ENCODE results near the gene EPM2AIP1. TPM values are rescaled to one million over a fixed set of nuclear protein-coding genes. Genes with fewer than 3 reads are reported as not detected.
A peak's percentile ranks its signal among the peaks of the same experiment; 100 is the strongest.

The EPM2AIP1 gene
- total and polyA plus RNA-seq, 9 of the 15 experiments (the other 6 are each of a cell fraction or from before 2014, with no cell fraction given): 6.7 to 44.8 (median 25.2) TPM

DNA sequence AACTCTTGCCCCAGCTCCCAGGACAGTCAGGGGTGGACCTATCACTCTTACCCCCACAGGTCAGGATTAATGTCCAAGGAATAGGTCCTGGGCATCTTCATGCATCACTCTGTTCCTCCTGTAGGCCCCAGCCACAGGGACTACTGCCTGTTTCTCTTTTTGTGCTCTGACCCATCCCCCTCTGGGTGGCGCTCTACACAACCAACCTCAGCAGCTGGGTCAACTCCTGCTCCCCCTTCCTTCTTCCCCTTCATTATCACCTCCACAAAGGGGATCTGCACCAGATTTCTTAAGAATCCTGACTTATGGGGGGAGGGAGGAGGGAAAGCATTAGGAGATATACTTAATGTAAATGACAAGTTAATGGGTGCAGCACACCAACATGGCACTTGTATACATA, 35.9 kb downstream of the EPM2AIP1 start (continued):
- peak; percentile 45 for TF ChIP-seq ZFX (CRISPR knock-in tag; IDR thresholded peaks at IDR 0.05)
- no peak for TF ChIP-seq ZNF224 (CRISPR knock-in tag; IDR thresholded peaks at IDR 0.05)
- no peak for TF ChIP-seq KAT2B (IDR thresholded peaks at IDR 0.05; ENCODE audit: low read depth, low read length)
- no peak for TF ChIP-seq RBBP5 (IDR thresholded peaks at IDR 0.05; ENCODE audit: borderline replicate concordance, insufficient read depth, low read length, poor library complexity, severe bottlenecking)
- TF ChIP-seq SNIP1 (IDR thresholded peaks at IDR 0.05; ENCODE audit: low read depth): no peak
- TF ChIP-seq, protein P1, sequence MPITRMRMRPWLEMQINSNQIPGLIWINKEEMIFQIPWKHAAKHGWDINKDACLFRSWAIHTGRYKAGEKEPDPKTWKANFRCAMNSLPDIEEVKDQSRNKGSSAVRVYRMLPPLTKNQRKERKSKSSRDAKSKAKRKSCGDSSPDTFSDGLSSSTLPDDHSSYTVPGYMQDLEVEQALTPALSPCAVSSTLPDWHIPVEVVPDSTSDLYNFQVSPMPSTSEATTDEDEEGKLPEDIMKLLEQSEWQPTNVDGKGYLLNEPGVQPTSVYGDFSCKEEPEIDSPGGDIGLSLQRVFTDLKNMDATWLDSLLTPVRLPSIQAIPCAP (CRISPR knock-in tag; IDR thresholded peaks at IDR 0.05; ENCODE audit: borderline replicate concordance): no peak
- TF ChIP-seq SRF (CRISPR knock-in tag; IDR thresholded peaks at IDR 0.05): no peak
- TF ChIP-seq DNMT1 (IDR thresholded peaks at IDR 0.05): no peak
- TF ChIP-seq L3MBTL2 (IDR thresholded peaks at IDR 0.05): no peak; the same call in 1 of the 2 replicates
- no peak for TF ChIP-seq TBL1XR1 (IDR thresholded peaks at IDR 0.05; ENCODE audit: low read length in 2 of 2)
- no peak for TF ChIP-seq BRCA1 (IDR thresholded peaks at IDR 0.05)
- no peak for TF ChIP-seq BRCA1 (CRISPR knock-in tag; IDR thresholded peaks at IDR 0.05)
- TF ChIP-seq, protein P2, sequence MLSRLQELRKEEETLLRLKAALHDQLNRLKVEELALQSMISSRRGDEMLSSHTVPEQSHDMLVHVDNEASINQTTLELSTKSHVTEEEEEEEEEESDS (CRISPR knock-in tag; IDR thresholded peaks at IDR 0.05): no peak
- TF ChIP-seq TAF7 (tag; IDR thresholded peaks at IDR 0.05): no peak
- no peak for TF ChIP-seq ETV5 (CRISPR knock-in tag; IDR thresholded peaks at IDR 0.05; ENCODE audit: low read depth)
- no peak for TF ChIP-seq TEAD1 (CRISPR knock-in tag; IDR thresholded peaks at IDR 0.05)
- TF ChIP-seq RHOXF2B (CRISPR knock-in tag; conservative IDR thresholded peaks at IDR 0.05): no peak
- no peak for TF ChIP-seq ZEB2 (IDR thresholded peaks at IDR 0.05)
- TF ChIP-seq POLR2B (IDR thresholded peaks at IDR 0.05; ENCODE audit: low read depth, partially characterized antibody): no peak
- TF ChIP-seq, protein P3, sequence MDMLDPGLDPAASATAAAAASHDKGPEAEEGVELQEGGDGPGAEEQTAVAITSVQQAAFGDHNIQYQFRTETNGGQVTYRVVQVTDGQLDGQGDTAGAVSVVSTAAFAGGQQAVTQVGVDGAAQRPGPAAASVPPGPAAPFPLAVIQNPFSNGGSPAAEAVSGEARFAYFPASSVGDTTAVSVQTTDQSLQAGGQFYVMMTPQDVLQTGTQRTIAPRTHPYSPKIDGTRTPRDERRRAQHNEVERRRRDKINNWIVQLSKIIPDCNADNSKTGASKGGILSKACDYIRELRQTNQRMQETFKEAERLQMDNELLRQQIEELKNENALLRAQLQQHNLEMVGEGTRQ (CRISPR knock-in tag; IDR thresholded peaks at IDR 0.05): no peak
- TF ChIP-seq PHF20 (IDR thresholded peaks at IDR 0.05; ENCODE audit: partially characterized antibody): peak; percentile 23
- TF ChIP-seq C11orf30 (IDR thresholded peaks at IDR 0.05; ENCODE audit: low read depth): no peak
- TF ChIP-seq, protein P4, sequence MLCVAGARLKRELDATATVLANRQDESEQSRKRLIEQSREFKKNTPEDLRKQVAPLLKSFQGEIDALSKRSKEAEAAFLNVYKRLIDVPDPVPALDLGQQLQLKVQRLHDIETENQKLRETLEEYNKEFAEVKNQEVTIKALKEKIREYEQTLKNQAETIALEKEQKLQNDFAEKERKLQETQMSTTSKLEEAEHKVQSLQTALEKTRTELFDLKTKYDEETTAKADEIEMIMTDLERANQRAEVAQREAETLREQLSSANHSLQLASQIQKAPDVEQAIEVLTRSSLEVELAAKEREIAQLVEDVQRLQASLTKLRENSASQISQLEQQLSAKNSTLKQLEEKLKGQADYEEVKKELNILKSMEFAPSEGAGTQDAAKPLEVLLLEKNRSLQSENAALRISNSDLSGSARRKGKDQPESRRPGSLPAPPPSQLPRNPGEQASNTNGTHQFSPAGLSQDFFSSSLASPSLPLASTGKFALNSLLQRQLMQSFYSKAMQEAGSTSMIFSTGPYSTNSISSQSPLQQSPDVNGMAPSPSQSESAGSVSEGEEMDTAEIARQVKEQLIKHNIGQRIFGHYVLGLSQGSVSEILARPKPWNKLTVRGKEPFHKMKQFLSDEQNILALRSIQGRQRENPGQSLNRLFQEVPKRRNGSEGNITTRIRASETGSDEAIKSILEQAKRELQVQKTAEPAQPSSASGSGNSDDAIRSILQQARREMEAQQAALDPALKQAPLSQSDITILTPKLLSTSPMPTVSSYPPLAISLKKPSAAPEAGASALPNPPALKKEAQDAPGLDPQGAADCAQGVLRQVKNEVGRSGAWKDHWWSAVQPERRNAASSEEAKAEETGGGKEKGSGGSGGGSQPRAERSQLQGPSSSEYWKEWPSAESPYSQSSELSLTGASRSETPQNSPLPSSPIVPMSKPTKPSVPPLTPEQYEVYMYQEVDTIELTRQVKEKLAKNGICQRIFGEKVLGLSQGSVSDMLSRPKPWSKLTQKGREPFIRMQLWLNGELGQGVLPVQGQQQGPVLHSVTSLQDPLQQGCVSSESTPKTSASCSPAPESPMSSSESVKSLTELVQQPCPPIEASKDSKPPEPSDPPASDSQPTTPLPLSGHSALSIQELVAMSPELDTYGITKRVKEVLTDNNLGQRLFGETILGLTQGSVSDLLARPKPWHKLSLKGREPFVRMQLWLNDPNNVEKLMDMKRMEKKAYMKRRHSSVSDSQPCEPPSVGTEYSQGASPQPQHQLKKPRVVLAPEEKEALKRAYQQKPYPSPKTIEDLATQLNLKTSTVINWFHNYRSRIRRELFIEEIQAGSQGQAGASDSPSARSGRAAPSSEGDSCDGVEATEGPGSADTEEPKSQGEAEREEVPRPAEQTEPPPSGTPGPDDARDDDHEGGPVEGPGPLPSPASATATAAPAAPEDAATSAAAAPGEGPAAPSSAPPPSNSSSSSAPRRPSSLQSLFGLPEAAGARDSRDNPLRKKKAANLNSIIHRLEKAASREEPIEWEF (CRISPR knock-in tag; IDR thresholded peaks at IDR 0.05): no peak
